Measurements from ENCODE around the gene CHML.

DNA sequence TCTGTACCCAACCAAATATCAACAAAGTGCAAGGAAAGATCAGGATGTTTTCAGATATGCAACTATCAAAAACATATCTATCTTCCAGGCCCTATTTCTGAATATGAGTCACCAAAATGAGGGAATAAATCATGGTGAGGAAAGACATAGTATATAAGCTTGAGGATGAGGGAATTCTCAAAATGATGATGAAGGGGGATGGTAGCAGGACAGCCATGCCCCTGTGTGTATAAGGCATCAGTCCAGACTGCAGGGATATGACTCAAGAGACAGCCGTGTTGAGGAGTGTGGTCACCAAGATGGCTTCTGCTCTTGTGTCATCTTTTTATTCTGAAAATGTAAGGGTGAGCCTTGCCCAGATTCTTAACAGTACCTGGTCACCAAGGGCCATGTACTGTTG, 7.5 kb upstream of the CHML start:
- TF ChIP-seq, protein P1, sequence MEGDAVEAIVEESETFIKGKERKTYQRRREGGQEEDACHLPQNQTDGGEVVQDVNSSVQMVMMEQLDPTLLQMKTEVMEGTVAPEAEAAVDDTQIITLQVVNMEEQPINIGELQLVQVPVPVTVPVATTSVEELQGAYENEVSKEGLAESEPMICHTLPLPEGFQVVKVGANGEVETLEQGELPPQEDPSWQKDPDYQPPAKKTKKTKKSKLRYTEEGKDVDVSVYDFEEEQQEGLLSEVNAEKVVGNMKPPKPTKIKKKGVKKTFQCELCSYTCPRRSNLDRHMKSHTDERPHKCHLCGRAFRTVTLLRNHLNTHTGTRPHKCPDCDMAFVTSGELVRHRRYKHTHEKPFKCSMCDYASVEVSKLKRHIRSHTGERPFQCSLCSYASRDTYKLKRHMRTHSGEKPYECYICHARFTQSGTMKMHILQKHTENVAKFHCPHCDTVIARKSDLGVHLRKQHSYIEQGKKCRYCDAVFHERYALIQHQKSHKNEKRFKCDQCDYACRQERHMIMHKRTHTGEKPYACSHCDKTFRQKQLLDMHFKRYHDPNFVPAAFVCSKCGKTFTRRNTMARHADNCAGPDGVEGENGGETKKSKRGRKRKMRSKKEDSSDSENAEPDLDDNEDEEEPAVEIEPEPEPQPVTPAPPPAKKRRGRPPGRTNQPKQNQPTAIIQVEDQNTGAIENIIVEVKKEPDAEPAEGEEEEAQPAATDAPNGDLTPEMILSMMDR (conservative IDR thresholded peaks at IDR 0.05; ENCODE audit: low read depth in 2 of 2), result no peak
- no peak for TF ChIP-seq POLR2AphosphoS5 (IDR thresholded peaks at IDR 0.05; ENCODE audit: low read depth)

Data from GM23338 (cell line).